Liver (tissue), 9 donors: Measurements from ENCODE around the gene AMDHD1. TPM values are rescaled to one million over a fixed set of nuclear protein-coding genes. Genes with fewer than 3 reads are reported as not detected.

ENCODE experiments used
- DNase-seq: peaks from one replicate; pipeline ENCODE4 v3.0.0-alpha.2; 2017; ENCODE audit warnings: low spot score
- H3K27ac ChIP-seq, 2 donors: one replicate each; pipeline ENCODE4 v1.7.0; 2013; ENCODE audit warnings: inconsistent platforms in 2 of 2, low read length in 2 of 2, control low read depth in 1 of 2, low read depth in 1 of 2, mild to moderate bottlenecking in 1 of 2
- H3K27me3 ChIP-seq, 4 donors: one replicate each; pipeline versions ENCODE4 v1.6.1 to v1.7.0; 2013; ENCODE audit warnings: low read length in 3 of 4, inconsistent platforms in 1 of 4, mild to moderate bottlenecking in 1 of 4, moderate library complexity in 1 of 4; ENCODE audit not compliant: control insufficient read depth in 4 of 4, insufficient read depth in 4 of 4
- H3K36me3 ChIP-seq, 4 donors: one replicate each; pipeline versions ENCODE4 v1.6.1 to v1.7.0; 2013; ENCODE audit warnings: low read length in 3 of 4, mild to moderate bottlenecking in 3 of 4, low read depth in 1 of 4, moderate library complexity in 1 of 4; ENCODE audit not compliant: control insufficient read depth in 4 of 4, insufficient read depth in 3 of 4
- H3K4me1 ChIP-seq, 4 donors: one replicate each; pipeline versions ENCODE4 v1.6.1 to v1.7.0; 2013; ENCODE audit warnings: low read length in 3 of 4, mild to moderate bottlenecking in 3 of 4, moderate library complexity in 1 of 4; ENCODE audit not compliant: control insufficient read depth in 4 of 4, insufficient read depth in 4 of 4
- H3K4me3 ChIP-seq, 3 donors: one replicate each; pipeline versions ENCODE4 v1.6.1 to v1.7.0; 2013; ENCODE audit warnings: low read length in 3 of 3, control low read depth in 1 of 3, low read depth in 1 of 3, mild to moderate bottlenecking in 1 of 3
- H3K9ac ChIP-seq, 2 donors: one replicate each; pipeline ENCODE4 v1.7.0; 2013; ENCODE audit warnings: low read length in 2 of 2, mild to moderate bottlenecking in 2 of 2, moderate library complexity in 2 of 2, control low read depth in 1 of 2, low read depth in 1 of 2
- H3K9me3 ChIP-seq, 4 donors: one replicate each; pipeline versions ENCODE4 v1.6.1 to v1.7.0; 2013; ENCODE audit warnings: low read length in 3 of 4; ENCODE audit not compliant: control insufficient read depth in 4 of 4
- ATF3 ChIP-seq: IDR thresholded peaks from 2 replicates; pipeline ENCODE4 v1.6.1; 2016; ENCODE audit warnings: antibody characterized with exemption
- CTCF ChIP-seq: fragments of 150-350 bp; IDR thresholded peaks from 2 replicates; pipeline ENCODE4 v1.5.1; 2017; ENCODE audit warnings: improper control_type of control experiment, low read depth, low read length; ENCODE audit not compliant: missing input control
- FOXA1 ChIP-seq: IDR thresholded peaks from 2 replicates; pipeline ENCODE4 v1.6.1; 2016; ENCODE audit warnings: antibody characterized with exemption
- FOXA2 ChIP-seq: IDR thresholded peaks from 2 replicates; pipeline ENCODE4 v1.6.1; 2016; ENCODE audit warnings: antibody characterized with exemption
- HNF4A ChIP-seq, 2 donors: conservative IDR thresholded peaks; 2 replicates each; pipeline ENCODE4 v1.6.1; 2016; ENCODE audit warnings: antibody characterized with exemption in 2 of 2, mild to moderate bottlenecking in 2 of 2
- HNF4G ChIP-seq: IDR thresholded peaks from 2 replicates; pipeline ENCODE4 v1.6.1; 2016; ENCODE audit warnings: antibody characterized with exemption
- JUND ChIP-seq, 2 donors: IDR thresholded peaks; 2 replicates each; pipeline ENCODE4 v1.6.1; 2016; ENCODE audit warnings: antibody characterized with exemption in 2 of 2
- NR2F2 ChIP-seq: IDR thresholded peaks from 2 replicates; pipeline ENCODE4 v1.6.1; 2016; ENCODE audit warnings: antibody characterized with exemption
- RAD21 ChIP-seq, 2 donors: IDR thresholded peaks; 2 replicates each; pipeline ENCODE4 v1.6.1; 2016; ENCODE audit warnings: antibody characterized with exemption in 2 of 2, mild to moderate bottlenecking in 2 of 2
- REST ChIP-seq: IDR thresholded peaks from 2 replicates; pipeline ENCODE4 v1.6.1; 2016; ENCODE audit warnings: antibody characterized with exemption, mild to moderate bottlenecking
- RXRA ChIP-seq, 2 donors: IDR thresholded peaks; 2 replicates each; pipeline ENCODE4 v1.6.1; 2017 to 2018; ENCODE audit warnings: antibody characterized with exemption in 2 of 2, mild to moderate bottlenecking in 1 of 2
- SP1 ChIP-seq: IDR thresholded peaks from 2 replicates; pipeline ENCODE4 v1.6.1; 2018; ENCODE audit warnings: antibody characterized with exemption, mild to moderate bottlenecking
- TAF1 ChIP-seq: conservative IDR thresholded peaks from 2 replicates; pipeline ENCODE4 v1.6.1; 2016; ENCODE audit warnings: antibody characterized with exemption, mild to moderate bottlenecking
- YY1 ChIP-seq: IDR thresholded peaks from 2 replicates; pipeline ENCODE4 v1.6.1; 2016; ENCODE audit warnings: antibody characterized with exemption, mild to moderate bottlenecking
- ZBTB33 ChIP-seq: IDR thresholded peaks from 2 replicates; pipeline ENCODE4 v1.6.1; 2016; ENCODE audit warnings: antibody characterized with exemption
- WGBS: extraction: QIAGEN DNeasy Blood & Tissue Kit; methylation state at CpG from one replicate; pipeline ENCODE4 v1.1.7; 2013; 5-methylcytosine and 5-hydroxymethylcytosine counted together
- polyA plus RNA-seq, 2 donors: library from polyadenylated mRNA; stranded (reverse) in 1 of 2; unstranded in 1 of 2; fragments of 200-250 nt in 1 of 2; fragments of >200 nt in 1 of 2; fragmentation: Nextera tagmentation in 1 of 2; extraction: Ambion mirVana in 1 of 2; gene quantifications; one replicate each; pipeline versions ENCODE4 v1.2.1 to v1.2.3, GENCODE V29; 2013 to 2015
- total RNA-seq, 2 donors: library from RNA; depleted of rRNA; stranded (reverse); fragments of >200 nt; gene quantifications; one replicate each; pipeline ENCODE4 v1.2.3, GENCODE V29; 2014
- donor health status: healthy.
- donor health status: healthy.
- donor health status: healthy.
- donor health status: healthy.
- donor health status: healthy.

Gene AMDHD1
- total and polyA plus RNA-seq, 4 donors, result 50.3 to 124 (median 80.7) TPM

GRCh38 chr12:95919110-95919509 is 24.0 kb upstream of the AMDHD1 start:
- TF ChIP-seq NR2F2 (no peak), RXRA (IDR thresholded peaks at IDR 0.05) (no peak), FOXA2 (no peak), SP1 (no peak)
- Histone ChIP-seq H3K27me3 (no peaks in the 10 kb centered on the region), H3K36me3 (no peaks in the 10 kb centered on the region), H3K27ac (no peak overlapping the region), H3K4me3 (no peak overlapping the region), H3K4me1 (no peaks in the 10 kb centered on the region), H3K9ac (no peak overlapping the region), H3K9me3 (peaks cover 0 to 1% (median 0%) of the 10 kb centered on the region in 4 donors)
- no peak for DNase-seq
- 90% methylated on average over 6 of the region's 6 CpGs for WGBS

- TF ChIP-seq RAD21 (IDR thresholded peaks at IDR 0.05), result no peak
- no peak for TF ChIP-seq REST
- no peak for TF ChIP-seq CTCF
- no peak for TF ChIP-seq TAF1
- TF ChIP-seq SP1, result no peak
- TF ChIP-seq HNF4G, result no peak
- TF ChIP-seq HNF4A (conservative IDR thresholded peaks at IDR 0.05), result no peak
- no peak for TF ChIP-seq FOXA1
- no peak for TF ChIP-seq FOXA2
- TF ChIP-seq ZBTB33, result no peak
- no peak for TF ChIP-seq YY1
- TF ChIP-seq RXRA (IDR thresholded peaks at IDR 0.05), result no peak
- no peak for TF ChIP-seq NR2F2
- no peak for TF ChIP-seq ATF3
- TF ChIP-seq JUND (IDR thresholded peaks at IDR 0.05), result no peak
These were observed 20.9 kb upstream of the AMDHD1 start for GRCh38 chr12:95922231-95922630.

More at GRCh38 chr12:95922231-95922630, 20.9 kb upstream of the AMDHD1 start:
- Histone ChIP-seq H3K4me1 (no peaks in the 10 kb centered on the region), H3K9ac (no peak overlapping the region), H3K27ac (no peak overlapping the region), H3K4me3 (no peak overlapping the region), H3K27me3 (no peaks in the 10 kb centered on the region), H3K36me3 (no peaks in the 10 kb centered on the region), H3K9me3 (peaks cover 0 to 1% (median 0%) of the 10 kb centered on the region in 4 donors)
- WGBS, result 73% methylated on average over 3 of the region's 3 CpGs
- no peak for DNase-seq
